HG02759 (cell line): Measurements from ENCODE around the gene SLC2A14.
"Not testable (repeated sequence)": the region's sequence is repeated elsewhere in the genome, so short reads cannot be mapped to it uniquely, and the experiment has no call there.

Source experiments
- ATAC-seq: cut with Tn5 transposase; IDR thresholded peaks from one replicate; pipeline ENCODE4 v1.9.1; 2021; ENCODE audit warnings: mild to moderate bottlenecking, moderate library complexity; ENCODE audit not compliant: unreplicated experiment

The SLC2A14 gene

GRCh38 chr12:7835116-7835515, 37.6 kb downstream of the SLC2A14 start:
- ATAC-seq, result no peak

DNA sequence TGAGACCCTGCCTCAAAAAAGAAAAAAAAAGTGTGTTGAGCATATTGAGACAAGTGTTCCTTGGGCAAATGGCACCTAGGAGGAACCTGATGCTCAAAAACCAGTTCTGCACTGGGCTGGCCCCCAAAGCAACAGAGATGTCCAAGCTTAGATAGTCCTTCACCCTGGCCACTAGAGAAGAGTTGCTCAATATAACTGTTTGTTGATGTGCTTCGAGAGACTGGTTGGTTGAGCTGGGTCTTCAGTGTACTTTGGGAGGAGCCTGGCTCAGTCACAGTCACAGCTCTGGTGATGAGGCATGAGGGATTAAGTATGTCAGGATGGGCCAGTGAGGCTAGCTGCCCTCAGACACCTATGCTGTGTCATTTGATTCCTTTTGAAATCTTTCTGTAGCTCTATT, 38.0 kb downstream of the SLC2A14 start:
- ATAC-seq, result no peak

DNA sequence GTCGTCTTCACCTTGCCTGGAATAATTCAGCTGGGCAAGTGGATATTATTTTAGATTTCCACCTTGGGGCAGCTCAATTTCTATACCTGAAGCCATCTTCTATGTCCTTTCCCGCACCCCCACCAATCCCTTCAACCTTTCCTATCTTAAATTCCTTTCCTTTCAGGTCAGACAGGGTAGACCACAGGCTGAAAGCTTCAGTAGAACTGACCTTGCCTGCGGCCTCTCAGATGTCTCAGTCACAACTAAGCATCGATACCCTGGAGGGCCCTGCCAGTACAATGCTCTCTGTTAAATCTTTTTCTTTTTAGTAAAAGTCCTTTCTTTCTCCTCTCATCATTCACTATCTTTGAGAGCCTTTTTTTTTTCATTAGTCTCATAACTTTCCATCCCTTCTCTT, 38.9 kb downstream of the SLC2A14 start:
- no peak for ATAC-seq

DNA sequence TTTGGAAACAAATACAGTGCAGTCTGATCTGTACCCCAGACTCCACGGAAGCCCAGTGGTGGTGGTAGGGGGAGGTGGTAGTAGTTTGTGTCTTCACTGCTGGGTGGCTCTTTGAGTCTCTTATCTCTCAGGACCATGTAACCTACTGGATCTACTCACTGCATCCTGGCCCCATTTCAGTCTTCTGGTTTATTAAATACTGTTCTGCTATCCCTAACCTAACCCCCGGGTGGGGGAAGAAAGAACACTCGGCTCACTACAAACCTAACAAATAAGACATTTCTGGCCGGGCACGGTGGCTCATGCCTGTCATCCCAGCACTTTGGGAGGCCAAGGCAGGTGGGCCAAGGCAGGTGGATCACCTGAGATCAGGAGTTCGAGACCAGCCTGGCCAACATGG, 39.5 kb downstream of the SLC2A14 start:
- not testable (repeated sequence) for ATAC-seq

DNA sequence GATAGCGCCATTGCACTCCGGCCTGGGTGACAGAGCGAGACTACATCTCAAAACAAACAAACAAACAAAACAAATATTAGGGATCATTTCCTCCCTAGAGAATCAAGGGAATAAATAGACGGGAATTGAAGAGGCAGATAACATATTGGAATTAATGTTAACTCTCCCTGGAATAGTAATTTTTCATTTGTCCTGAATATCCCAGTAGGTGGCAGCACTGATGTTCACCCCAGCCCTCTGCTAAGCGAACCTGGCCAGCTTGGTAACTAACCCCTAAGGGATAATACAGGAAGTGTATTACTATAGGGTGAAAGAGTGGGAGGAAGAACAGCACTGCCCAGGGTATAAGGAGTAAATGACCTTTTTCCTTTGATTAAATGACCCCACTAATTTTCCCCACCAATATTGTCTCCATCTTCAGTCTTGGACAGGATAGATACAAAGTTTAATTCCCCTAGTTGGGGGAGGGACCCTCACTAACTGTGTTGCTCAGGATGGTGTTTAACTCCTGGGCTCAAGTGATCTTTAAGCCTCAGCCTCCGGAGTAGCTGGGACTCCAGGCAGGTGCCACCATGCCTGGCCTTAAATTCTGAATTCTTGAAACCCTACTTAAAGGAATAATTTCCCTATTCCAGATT, 40.5 kb downstream of the SLC2A14 start:
- no peak for ATAC-seq

GRCh38 chr12:7829737-7830136, 43.0 kb downstream of the SLC2A14 start:
- ATAC-seq, result not testable (repeated sequence)

DNA sequence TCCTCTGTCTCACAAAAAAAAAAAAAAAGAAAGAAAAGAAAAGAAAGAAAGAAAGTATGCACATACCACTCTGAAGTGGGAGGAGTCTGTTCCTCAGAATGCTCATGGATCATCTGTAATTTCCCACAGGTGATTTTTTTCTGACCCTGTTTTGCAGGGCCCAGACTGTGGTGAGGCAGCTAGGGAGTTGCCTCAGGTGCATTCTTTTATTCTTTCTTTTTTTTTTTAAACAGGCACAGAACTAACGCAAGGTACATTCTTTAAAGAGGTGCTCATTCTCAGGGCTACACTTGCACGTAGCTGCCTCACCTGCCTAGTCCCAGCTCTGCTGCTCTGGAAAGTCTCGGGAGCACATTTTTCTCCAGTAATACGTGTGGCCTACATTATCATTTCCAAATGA, 47.0 kb downstream of the SLC2A14 start:
- ATAC-seq, result not testable (repeated sequence)

DNA sequence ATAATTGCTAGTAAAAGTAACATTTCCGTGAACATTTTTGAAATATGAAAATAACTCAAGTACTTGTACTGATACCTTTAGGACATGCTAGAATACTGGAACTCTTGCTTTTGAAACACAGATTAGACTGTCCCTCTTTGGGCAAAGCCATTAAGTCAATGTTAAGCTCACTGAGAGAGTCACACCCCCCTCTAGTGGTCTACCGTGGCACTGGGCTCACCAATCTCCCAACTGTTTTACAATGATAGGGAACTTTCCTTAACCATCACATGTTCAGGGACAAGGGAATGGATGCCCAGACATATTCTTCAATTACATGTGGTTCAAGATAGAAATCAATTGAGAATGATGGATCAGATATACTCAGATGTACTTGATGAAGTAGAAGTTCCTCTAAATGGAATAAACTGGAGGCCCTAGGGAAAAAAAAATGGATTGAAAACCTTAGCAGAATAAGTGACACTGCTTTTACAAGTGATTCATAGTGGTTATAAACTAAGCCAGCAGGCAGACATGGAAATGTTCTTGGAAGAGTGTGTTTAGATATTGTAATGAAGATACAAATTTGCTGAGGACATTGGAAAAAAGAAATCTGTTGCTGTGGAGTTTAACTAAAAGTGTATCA, 65.7 kb downstream of the SLC2A14 start:
- no peak for ATAC-seq

GRCh38 chr12:7806319-7806718, 66.4 kb downstream of the SLC2A14 start:
- not testable (repeated sequence) for ATAC-seq

- no peak for ATAC-seq
These were observed 71.3 kb downstream of the SLC2A14 start for GRCh38 chr12:7801460-7801859.

- ATAC-seq, result not testable (repeated sequence)
These were observed 73.9 kb downstream of the SLC2A14 start for GRCh38 chr12:7798750-7799308.

GRCh38 chr12:7797698-7798398, 74.9 kb downstream of the SLC2A14 start:
- no peak for ATAC-seq

DNA sequence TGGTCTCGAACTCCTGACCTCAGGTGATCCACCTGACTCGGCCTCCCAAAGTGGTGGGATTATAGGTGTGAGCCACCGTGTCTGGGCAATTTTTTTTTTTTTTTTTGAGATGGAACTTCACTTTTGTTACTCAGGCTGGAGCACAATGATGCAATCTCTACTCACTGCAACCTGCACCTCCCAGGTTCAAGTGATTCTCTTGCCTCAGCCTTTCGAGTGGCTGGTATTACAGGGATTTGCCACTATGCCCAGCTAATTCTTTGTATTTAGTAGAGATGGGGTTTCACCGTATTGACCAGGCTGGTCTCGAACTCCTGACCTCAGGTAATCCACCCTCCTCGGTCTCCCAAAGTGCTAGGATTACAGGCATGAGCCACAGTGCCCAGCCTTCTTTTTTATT, 75.4 kb downstream of the SLC2A14 start:
- ATAC-seq, result not testable (repeated sequence)

DNA sequence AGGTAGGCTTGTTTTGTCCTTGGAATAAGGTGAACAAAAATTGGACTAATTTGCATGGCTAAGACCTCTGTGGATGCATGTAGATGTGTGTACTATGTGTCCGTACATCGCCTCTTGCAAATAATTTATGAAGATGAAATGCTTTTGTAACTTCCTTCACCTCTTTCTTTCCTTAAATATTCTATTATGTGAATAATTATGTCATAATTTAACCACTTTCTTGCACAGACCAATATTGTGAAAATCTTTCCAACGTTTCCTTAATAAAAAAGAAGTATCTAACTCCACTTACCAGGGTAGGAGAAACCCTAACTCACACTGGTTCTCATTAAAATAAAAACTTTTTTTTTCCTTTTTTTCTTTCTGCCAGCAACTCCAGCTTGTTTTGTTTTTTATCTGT, 79.5 kb downstream of the SLC2A14 start:
- no peak for ATAC-seq

DNA sequence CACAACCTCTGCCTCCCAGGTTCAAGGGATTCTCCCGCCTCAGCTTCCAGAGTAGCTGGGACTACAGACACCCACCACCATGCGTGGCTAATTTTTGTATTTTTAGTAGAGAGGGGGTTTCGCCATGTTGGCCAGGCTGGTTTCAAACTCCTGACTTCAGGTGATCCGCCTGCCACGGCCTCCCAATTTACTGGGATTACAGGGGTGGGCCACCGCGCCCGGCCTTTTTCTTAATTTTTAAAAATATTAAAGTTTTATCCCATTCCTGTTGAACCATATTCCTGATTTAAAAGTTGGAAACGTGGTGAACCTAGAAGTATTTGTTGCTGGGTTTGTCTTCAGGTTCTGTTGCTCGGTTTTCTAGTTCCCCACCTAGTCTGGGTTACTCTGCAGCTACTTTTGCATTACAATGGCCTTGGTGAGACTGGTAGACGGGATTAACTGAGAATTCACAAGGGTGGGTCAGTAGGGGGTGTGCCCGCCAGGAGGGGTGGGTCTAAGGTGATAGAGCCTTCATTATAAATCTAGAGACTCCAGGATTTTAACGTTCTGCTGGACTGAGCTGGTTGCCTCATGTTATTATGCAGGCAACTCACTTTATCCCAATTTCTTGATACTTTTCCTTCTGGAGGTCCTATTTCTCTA, 83.7 kb downstream of the SLC2A14 start, which contains the start of gene NANOG:
TSS of gene NANOG (plus strand) at position 519 of the 645 bp plus-strand sequence. CDS start 213 bp downstream, outside the sequence.
- ATAC-seq, result not testable (repeated sequence)

DNA sequence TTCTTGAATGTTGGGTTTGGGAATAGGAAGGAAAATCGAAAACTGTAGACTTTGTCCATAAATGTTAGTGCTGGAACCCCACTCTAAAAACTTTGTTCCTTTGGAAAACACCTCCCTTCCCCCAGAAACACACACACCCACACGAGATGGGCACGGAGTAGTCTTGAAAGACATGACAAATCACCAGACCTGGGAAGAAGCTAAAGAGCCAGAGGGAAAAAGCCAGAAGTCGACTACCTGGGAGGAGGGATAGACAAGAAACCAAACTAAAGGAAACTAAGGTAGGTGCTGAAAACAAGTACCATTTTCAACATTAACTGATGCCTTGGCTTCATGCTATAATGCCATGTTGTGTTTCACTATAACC, 84.4 kb downstream of the SLC2A14 start:
- ATAC-seq, result no peak

DNA sequence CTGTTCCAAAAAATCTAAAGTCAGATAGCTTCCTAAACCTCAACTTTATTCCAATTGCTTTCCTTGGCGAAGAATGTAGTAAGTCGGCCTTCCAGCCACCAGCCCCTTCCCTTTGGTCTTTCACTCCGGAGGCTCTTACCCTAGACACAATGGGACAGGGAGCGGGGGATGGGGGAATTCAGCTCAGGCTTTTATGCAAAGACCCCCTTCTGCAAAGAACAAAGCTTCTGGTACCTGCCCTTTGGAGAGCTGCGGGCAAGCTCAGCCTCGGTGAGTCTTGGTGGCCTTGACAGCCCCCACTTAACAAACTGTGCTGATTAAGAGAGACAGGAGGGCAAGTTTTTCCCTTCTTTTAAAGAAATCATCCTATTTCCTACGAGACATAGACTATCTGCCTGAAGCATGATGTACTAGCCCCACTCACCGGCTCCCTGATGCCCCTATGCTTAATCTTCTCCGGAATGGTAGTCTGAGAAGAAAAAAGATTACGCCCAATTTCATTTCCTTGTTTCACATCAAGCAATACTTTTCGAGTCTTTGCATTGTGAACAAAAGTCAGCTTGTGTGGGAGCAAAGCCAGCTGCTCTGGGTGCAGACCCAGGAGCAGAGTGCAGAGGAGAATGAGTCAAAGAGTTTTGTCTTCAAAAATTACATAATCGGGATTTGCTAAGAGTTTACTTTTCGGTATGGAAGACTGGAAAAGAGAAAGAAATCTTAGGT, 85.0 kb downstream of the SLC2A14 start:
- ATAC-seq, result no peak

- ATAC-seq, result no peak
These were observed 88.0 kb downstream of the SLC2A14 start for GRCh38 chr12:7784701-7785100.

GRCh38 chr12:7783433-7783832, 89.3 kb downstream of the SLC2A14 start:
- ATAC-seq, result not testable (repeated sequence)

DNA sequence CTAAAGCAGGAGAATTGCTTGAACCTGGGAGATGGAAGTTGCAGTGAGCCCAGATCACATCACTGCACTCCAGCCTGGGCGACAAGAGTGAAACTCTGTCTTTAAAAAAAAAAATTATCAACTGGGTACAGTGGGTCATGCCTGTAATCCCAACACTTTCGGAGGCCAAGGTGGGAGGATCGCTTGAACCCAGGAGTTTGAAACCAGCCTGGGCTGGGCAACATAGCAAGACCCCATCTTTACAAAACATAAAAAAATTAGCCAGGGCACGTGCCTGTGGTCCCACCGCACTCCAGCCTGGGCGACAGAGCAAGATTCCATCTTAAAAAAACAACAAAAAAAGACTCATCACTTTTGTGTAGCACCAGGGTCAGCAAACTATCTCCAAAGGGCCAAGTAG, 90.7 kb downstream of the SLC2A14 start:
- ATAC-seq, result no peak

GRCh38 chr12:7781274-7781673, 91.4 kb downstream of the SLC2A14 start:
- no peak for ATAC-seq
